Measurements from ENCODE around the gene SMIM10L1. TPM values are rescaled to one million over a fixed set of nuclear protein-coding genes. Genes with fewer than 3 reads are reported as not detected.

SMIM10L1 gene
- total RNA-seq = 1 to 10 TPM; 8.3 TPM

DNA sequence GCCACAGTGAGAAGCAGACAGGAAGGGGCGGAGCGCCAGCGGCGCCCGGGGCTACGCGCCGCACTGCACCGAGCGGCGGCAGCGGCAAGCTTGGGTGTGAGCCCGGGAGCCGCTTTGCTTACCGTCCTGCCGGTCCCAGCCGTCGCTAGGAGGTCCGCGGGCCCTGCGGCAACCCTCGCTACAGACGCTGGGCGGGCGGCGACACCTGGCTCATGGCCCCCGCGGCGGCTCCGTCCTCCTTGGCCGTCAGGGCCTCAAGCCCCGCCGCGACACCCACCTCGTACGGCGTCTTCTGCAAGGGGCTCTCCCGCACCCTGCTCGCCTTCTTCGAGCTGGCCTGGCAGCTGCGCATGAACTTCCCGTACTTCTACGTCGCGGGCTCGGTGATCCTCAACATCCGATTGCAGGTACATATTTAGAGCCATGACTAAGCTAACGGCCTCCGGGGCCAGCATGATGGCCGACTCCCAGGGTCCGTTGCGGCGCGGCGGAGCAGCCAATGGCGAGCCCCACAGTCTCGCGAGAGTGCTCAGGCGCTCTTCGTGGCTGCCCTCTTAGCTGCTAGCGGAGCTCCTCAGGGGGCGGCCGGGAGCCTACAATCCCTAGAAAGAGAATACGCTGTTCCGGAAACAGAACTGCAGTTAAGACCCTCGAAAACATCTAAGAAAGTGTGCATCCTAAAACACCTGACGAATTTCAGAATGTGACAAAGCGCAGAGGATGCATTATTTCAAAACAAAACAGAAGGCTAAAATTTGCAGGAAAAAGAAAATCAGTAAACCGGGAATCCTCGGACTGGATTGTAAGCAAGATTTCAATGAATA, at the start of gene SMIM10L1:
SMIM10L1 (plus strand) TSS at position 50 of the 824 bp plus-strand sequence; CDS start at position 213, 163 bp downstream.
- POLR2A ChIA-PET = interaction anchor here (0.5 to 2.5 kb wide), 29 partner anchors 8 to 1191 kb away, joined by 3 to 19 read pairs (median 5); partner anchors contain the start of genes ETV6, GABARAPL1, MAGOHB and PRR4
- Mint-ChIP-seq H3K9me3 (no peaks in the 10 kb centered on the region), H3K27ac (peak within 1 kb of the TSS; percentile 96), H3K4me3 (peak within 1 kb of the TSS; percentile 91), H3K4me1 (peaks cover 49% of the 10 kb centered on the region), H3K36me3 (ENCODE audit: low read depth) (peaks cover 57% of the 10 kb centered on the region), H3K27me3 (no peaks in the 10 kb centered on the region)
- CTCF ChIA-PET = interaction anchor here (0.9 to 2.0 kb wide), 6 partner anchors 10 to 421 kb away, joined by 3 to 8 read pairs (median 4); no protein-coding TSS in a partner anchor
- peak; percentile 90 for DNase-seq

DNA sequence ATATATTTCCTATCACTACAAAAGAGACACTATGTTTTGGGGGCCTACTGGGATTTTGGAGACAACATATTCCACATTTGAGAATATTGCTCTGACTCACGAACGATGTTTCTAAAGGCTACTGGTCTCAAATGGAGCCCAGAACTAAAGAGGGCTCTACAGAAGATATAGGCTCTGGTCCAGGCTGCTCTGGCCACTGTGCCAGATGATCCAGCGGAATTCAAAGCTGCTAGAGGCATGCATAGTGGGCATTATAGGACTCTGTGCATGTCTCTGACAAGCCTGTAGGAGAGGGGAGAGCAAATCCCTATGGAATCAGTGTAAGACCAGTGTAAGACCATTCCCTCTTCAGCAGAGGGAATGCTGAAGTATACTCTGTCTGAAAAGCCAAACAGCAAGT, 40.6 kb upstream of the SMIM10L1 start:
- H3K9me3 Mint-ChIP-seq = peaks cover 4% of the 10 kb centered on the region
- H3K27me3 Mint-ChIP-seq = no peaks in the 10 kb centered on the region
- peaks cover 32% of the 10 kb centered on the region for H3K36me3 Mint-ChIP-seq (ENCODE audit: low read depth)
- H3K27ac Mint-ChIP-seq = no peak overlapping the region
- no peak for DNase-seq
- CTCF ChIA-PET = no interaction called here
- POLR2A ChIA-PET = no interaction called here
- no peaks in the 10 kb centered on the region for H3K4me1 Mint-ChIP-seq
- no peak overlapping the region for H3K4me3 Mint-ChIP-seq

DNA sequence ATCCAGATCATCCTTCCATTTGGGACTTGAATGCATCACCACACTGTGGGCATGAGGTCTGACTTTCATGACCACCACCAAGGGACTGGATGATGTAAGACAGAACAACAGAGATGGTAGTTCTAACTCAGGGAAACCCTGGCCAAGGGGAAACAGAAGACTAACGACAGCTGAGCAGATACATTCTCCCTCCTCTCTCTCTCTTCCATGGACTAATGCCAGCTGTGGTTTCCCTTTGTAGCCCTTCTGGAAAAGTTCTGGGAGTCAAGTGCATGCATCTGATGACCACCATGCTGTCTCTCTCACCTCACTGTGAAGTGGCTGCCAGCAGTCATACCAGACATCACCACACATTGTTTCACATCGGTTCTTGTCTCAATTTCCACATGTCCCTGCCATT, 40.0 kb upstream of the SMIM10L1 start:
- no peak overlapping the region for H3K27ac Mint-ChIP-seq
- no peaks in the 10 kb centered on the region for H3K4me1 Mint-ChIP-seq
- CTCF ChIA-PET = no interaction called here
- no peak overlapping the region for H3K4me3 Mint-ChIP-seq
- DNase-seq = no peak
- peaks cover 33% of the 10 kb centered on the region for H3K36me3 Mint-ChIP-seq (ENCODE audit: low read depth)
- POLR2A ChIA-PET = no interaction called here
- H3K27me3 Mint-ChIP-seq = no peaks in the 10 kb centered on the region
- H3K9me3 Mint-ChIP-seq = peaks cover 4% of the 10 kb centered on the region

DNA sequence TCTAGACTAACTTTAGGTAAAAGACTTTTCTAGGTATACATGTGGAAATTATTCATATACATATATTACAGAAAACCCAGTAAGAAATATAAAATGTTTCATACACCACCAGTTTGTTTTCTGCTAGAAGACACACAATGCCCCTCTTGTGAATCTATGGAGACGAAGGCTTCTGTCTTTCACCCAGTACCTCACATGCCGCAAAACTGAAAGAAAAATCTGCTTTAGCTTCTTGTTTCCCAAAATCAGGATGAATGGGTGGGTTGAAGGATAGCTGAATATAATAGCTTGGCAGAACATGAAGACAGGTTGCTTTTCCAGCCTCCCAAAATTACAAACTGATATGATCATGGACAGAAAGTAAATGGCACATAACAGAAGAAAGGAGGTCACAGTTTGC, 37.8 kb upstream of the SMIM10L1 start:
- CTCF ChIA-PET = no interaction called here
- Mint-ChIP-seq H3K27me3 (no peaks in the 10 kb centered on the region), H3K27ac (no peak overlapping the region), H3K36me3 (ENCODE audit: low read depth) (peaks cover 30% of the 10 kb centered on the region), H3K9me3 (peaks cover 2% of the 10 kb centered on the region), H3K4me3 (no peak overlapping the region), H3K4me1 (no peaks in the 10 kb centered on the region)
- no peak for DNase-seq
- POLR2A ChIA-PET = no interaction called here

GRCh38 chr12:11133816-11134215, 37.2 kb upstream of the SMIM10L1 start:
- Mint-ChIP-seq H3K27ac (no peak overlapping the region), H3K4me1 (no peaks in the 10 kb centered on the region), H3K36me3 (ENCODE audit: low read depth) (peaks cover 26% of the 10 kb centered on the region), H3K27me3 (no peaks in the 10 kb centered on the region), H3K9me3 (peaks cover 2% of the 10 kb centered on the region), H3K4me3 (no peak overlapping the region)
- no peak for DNase-seq
- CTCF ChIA-PET = no interaction called here
- POLR2A ChIA-PET = no interaction called here

- ChIA-PET POLR2A (no interaction called here), CTCF (no interaction called here)
- Mint-ChIP-seq H3K9me3 (peaks cover 2% of the 10 kb centered on the region), H3K36me3 (ENCODE audit: low read depth) (peaks cover 21% of the 10 kb centered on the region), H3K27me3 (no peaks in the 10 kb centered on the region), H3K27ac (no peak within 1 kb of the TSS), H3K4me3 (no peak within 1 kb of the TSS), H3K4me1 (no peaks in the 10 kb centered on the region)
- DNase-seq = no peak
These were observed 36.7 kb upstream of the SMIM10L1 start, which contains the start of gene TAS2R30 for GRCh38 chr12:11134305-11134704. TAS2R30 (minus strand) TSS chr12:11134644; CDS start chr12:11134244, 400 bp downstream.

GRCh38 chr12:11136075-11136474, 34.9 kb upstream of the SMIM10L1 start:
- peaks cover 2% of the 10 kb centered on the region for H3K9me3 Mint-ChIP-seq
- no peaks in the 10 kb centered on the region for H3K27me3 Mint-ChIP-seq
- no peak overlapping the region for H3K27ac Mint-ChIP-seq
- H3K4me3 Mint-ChIP-seq = no peak overlapping the region
- DNase-seq = no peak
- ChIA-PET POLR2A (no interaction called here), CTCF (no interaction called here)
- no peaks in the 10 kb centered on the region for H3K4me1 Mint-ChIP-seq
- peaks cover 22% of the 10 kb centered on the region for H3K36me3 Mint-ChIP-seq (ENCODE audit: low read depth)

DNA sequence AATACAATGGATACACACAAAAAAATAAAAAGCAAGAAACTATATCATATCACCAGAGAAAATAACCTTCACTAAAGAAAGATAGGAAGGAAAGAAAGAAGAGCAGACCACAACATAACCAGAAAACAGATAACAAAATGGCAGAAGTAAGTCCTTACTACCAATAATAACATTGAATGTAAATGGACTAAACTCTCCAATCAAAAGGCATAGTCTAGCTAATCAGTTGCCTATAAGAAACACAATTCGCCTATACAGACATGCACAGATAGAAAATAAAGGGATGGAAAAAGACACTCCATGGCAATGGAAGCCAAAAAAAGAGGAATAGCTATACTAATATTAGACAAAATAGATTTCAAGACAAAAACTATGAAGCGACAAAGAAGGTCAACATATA, 27.6 kb upstream of the SMIM10L1 start:
- CTCF ChIA-PET = no interaction called here
- H3K9me3 Mint-ChIP-seq = peaks cover 11% of the 10 kb centered on the region
- POLR2A ChIA-PET = no interaction called here

GRCh38 chr12:11144297-11144696, 26.7 kb upstream of the SMIM10L1 start:
- Mint-ChIP-seq H3K36me3 (ENCODE audit: low read depth) (peaks cover 19% of the 10 kb centered on the region), H3K27me3 (no peaks in the 10 kb centered on the region), H3K4me3 (no peak overlapping the region), H3K4me1 (no peaks in the 10 kb centered on the region), H3K9me3 (peaks cover 11% of the 10 kb centered on the region), H3K27ac (no peak overlapping the region)
- POLR2A ChIA-PET = interaction anchor here (1.5 kb wide), 1 partner anchor 27 kb away, joined by 6 read pairs; the partner anchor contains the start of gene SMIM10L1
- CTCF ChIA-PET = no interaction called here
- DNase-seq = no peak

More for the DNA sequence above, 27.6 kb upstream of the SMIM10L1 start:
- Mint-ChIP-seq H3K27me3 (no peaks in the 10 kb centered on the region), H3K4me3 (no peak overlapping the region), H3K27ac (no peak overlapping the region), H3K36me3 (ENCODE audit: low read depth) (peaks cover 16% of the 10 kb centered on the region), H3K4me1 (no peaks in the 10 kb centered on the region)
- DNase-seq = no peak

DNA sequence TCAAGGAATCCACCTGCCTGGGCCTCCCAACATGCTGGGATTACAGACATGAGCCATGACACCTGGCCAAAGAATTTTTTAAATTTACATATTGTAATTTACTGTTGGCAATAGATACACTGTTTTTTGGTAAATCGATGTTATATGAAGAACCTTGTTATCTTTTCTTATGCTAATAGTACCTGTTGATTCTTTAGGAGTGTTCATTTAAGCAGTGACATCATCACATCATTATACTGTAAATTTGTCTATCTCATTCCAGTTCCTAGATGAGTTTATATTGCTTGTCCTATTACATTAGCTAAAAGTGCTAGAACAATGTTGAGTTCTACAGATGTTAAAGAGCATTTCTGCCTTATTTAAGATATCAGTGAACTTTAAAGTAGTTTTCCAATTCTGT, 23.6 kb upstream of the SMIM10L1 start:
- H3K27ac Mint-ChIP-seq = no peak overlapping the region
- peaks cover 12% of the 10 kb centered on the region for H3K36me3 Mint-ChIP-seq (ENCODE audit: low read depth)
- no peaks in the 10 kb centered on the region for H3K27me3 Mint-ChIP-seq
- peaks cover 11% of the 10 kb centered on the region for H3K9me3 Mint-ChIP-seq
- ChIA-PET POLR2A (no interaction called here), CTCF (no interaction called here)
- DNase-seq = no peak
- no peak overlapping the region for H3K4me3 Mint-ChIP-seq
- H3K4me1 Mint-ChIP-seq = peaks cover 1% of the 10 kb centered on the region

DNA sequence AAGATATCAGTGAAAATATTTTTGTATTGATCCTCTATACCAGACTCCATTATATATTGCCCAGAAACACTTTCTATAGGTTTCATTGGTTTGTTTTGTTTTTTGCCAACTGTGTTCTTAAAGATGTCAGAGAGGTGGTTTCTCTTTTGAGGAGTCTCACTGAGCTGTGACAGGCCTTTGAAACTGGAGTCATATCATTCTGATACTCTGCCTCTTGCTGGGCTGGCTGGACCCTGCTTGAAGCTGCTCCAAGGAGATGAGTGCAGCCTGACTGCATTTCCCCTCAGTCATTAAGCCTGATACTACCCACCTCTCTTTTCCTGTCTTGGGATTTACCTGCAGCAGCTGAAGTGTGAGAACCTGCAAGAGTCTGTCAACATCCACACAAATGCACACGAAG, 20.2 kb upstream of the SMIM10L1 start:
- Mint-ChIP-seq H3K36me3 (ENCODE audit: low read depth) (peaks cover 28% of the 10 kb centered on the region), H3K27ac (no peak overlapping the region), H3K4me3 (no peak overlapping the region), H3K27me3 (no peaks in the 10 kb centered on the region), H3K9me3 (peaks cover 2% of the 10 kb centered on the region), H3K4me1 (peaks cover 1% of the 10 kb centered on the region)
- no peak for DNase-seq
- ChIA-PET POLR2A (no interaction called here), CTCF (no interaction called here)

DNA sequence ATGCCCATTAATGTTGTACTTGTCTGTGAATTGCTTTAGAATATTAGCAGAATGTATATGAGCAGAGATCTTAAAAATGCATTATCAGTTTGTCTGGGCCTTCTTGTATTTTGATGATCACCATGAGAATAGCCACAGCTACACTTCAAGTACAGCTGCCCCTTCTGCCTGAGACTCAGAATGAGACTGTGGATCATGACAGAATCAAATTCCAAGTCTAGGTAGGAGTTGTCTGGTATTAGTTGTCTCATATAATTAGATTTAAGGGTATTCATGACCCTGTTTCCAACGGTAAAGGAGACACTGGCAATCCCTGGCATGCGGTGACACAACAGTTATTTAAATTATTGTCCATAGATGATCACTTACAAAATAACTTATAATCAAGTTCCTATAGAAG, 18.3 kb upstream of the SMIM10L1 start:
- H3K27ac Mint-ChIP-seq = no peak overlapping the region
- ChIA-PET CTCF (no interaction called here), POLR2A (no interaction called here)
- DNase-seq = no peak
- peaks cover 1% of the 10 kb centered on the region for H3K4me1 Mint-ChIP-seq
- H3K36me3 Mint-ChIP-seq (ENCODE audit: low read depth) = peaks cover 38% of the 10 kb centered on the region
- H3K27me3 Mint-ChIP-seq = no peaks in the 10 kb centered on the region
- H3K4me3 Mint-ChIP-seq = no peak overlapping the region
- H3K9me3 Mint-ChIP-seq = peaks cover 2% of the 10 kb centered on the region

GRCh38 chr12:11154400-11154925, 16.5 kb upstream of the SMIM10L1 start:
- DNase-seq = no peak
- H3K4me3 Mint-ChIP-seq = no peak overlapping the region
- H3K9me3 Mint-ChIP-seq = peaks cover 2% of the 10 kb centered on the region
- no peaks in the 10 kb centered on the region for H3K27me3 Mint-ChIP-seq
- CTCF ChIA-PET = no interaction called here
- no peak overlapping the region for H3K27ac Mint-ChIP-seq
- POLR2A ChIA-PET = no interaction called here
- peaks cover 1% of the 10 kb centered on the region for H3K4me1 Mint-ChIP-seq
- H3K36me3 Mint-ChIP-seq (ENCODE audit: low read depth) = peaks cover 44% of the 10 kb centered on the region
